NK-92 (cell line): Measurements from ENCODE around the gene MAP4K5.
"Not testable (repeated sequence)": the region's sequence is repeated elsewhere in the genome, so short reads cannot be mapped to it uniquely, and the experiment has no call there.

ENCODE experiments used
- DNase-seq: peaks from one replicate; lab custom pipeline; 2025; ENCODE audit not compliant: unreplicated experiment; lab: John Stamatoyannopoulos, UW

The MAP4K5 gene

DNA sequence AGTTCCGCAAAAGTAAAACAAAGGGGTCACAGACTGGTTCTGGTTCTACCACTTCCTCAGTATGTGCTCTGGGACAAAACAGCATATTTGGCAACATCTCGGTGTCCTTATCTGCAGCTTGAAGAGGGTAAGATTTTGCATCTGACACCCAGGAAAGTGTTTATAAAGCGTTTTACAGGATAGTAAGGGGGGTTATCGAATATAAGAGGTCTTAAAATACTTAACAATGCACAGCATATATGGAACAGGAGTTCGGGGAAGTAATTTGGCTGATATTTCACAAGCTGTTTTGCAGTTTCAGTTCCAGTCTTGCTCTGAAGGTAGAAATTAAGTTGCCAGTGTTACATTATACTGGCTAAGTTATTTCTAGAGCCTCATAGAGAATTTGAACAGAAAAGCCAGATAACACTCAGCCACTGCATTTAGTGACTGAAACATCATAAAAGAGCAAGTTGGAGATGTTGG, 904 bp upstream of the MAP4K5 start:
- no peak for DNase-seq

DNA sequence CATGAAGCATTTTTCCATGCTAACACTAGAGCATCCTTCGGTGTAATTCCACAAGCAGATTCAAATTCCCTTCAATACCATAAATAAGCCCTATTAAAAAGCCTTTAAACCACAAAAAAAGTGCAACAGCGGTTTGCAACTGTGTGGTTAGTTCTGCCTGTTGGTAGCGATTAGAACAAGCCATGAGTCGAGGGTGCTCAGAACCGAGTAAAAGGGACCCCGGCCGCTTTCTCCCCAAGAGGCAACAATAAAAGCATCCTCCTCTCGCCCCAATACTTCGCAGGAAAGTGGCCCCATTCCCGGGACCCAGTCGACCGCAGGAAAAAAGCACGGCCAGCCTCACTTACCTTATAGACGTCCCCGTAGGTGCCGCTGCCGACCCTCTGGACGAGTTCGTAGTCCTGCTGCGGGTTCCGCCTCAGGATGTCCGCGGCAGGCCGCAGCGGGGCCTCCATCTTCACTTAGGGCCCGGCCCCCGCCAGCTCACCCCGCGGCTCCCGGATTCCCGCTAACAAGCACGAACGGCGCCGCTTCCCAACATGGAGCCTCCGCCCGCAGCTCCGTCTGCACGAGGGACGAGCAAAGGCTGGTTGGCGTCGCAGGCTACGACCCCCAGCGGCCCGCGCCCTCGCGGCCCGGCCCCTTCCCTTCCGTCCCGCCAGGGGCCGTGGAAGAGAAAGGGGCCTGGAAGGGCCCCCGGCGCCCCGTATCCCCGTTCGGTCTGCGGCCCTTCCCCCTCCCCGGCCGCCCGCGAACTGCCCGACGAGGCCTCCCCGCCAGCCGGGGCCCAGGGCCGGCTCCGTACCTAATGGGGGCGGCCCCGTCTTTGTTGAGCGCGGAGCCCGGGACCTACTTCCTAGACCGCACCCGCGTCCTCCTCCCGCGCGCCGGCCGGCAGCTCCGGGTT, 521 bp downstream of the MAP4K5 start:
- DNase-seq, result no peak

DNA sequence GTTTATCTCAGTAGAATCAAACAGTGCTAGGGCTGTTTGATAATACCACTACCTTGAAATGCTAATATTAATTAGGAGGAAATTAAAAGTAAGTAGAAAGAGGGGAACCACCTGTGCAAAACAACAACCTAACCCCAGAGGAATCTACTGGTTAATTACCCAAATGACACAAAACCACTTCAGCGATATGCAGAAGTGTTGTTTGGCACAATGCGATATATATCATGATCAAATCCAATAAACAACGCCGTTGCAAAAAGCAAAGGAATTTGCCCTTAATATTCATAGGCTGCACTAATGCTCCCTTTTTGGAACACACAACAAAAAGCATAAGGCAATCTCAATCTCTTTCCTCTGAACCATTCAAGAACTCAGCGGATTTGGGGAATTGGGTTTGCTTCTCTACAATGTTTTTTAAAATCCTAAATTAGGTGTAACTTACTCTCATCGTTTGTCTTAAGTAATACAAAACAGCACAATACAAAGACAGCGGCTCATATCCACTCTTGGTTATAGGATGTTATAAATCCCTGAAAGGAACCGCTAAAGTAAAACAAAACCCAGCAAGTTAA, 1.5 kb downstream of the MAP4K5 start:
- no peak for DNase-seq

DNA sequence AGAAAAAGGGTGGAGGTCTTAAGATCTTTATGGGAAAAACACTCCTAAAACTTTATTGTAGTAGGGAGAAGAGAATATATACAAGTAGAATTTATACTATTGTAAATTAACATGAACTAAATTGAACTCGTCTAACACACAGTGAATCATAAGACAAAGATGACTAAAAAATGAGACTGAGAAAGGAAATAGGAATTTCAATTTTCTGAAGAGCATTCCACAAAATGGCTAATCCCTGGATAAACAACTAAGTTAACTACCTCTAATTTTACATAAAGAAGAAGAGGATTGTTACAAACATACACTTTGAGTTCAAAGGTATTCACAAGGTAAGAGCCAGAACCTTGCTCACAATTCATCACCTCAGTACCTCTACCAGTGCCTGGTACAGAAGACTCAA, 2.0 kb downstream of the MAP4K5 start:
- DNase-seq, result no peak

DNA sequence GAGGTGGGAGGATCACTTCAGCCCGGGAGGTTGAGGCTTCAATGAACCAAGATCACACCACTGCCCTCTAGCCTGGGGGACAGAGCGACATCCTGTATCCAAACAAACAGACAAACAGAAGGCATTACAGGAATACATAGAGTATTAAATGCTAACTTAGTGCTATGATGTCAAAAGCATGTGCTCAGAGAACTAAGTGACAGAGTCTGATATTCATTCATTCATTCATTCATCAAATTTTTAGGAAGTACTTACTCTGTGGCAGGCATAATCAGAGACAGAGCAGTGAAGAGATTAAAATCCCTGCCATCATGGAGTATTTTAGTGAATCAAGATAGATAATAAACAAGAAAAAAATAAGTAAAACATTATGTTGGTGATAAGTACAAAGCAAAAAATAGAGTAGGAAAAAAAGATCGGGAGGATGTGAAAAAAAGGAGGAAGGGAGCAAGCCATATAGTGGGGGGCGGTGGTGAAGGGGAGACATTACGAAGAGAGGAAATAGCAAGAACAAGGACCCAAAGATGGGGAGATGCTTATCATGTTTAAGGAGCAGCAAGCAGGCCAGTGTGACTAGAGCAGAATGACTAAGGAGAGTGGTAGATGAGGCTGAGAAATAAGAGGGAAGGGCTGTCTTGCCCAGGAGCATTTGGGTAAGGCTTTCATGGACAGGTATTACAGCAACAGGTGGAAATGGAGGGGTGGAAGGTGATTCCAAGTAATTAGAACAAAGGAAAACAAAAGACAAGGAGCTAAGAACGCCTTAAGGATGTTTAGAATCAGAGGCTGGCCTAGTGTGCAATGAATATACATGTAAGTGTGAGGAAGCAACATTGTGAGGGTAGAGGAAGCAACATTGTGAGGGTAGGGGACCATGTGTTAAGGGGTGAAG, 2.8 kb downstream of the MAP4K5 start:
- no peak for DNase-seq

DNA sequence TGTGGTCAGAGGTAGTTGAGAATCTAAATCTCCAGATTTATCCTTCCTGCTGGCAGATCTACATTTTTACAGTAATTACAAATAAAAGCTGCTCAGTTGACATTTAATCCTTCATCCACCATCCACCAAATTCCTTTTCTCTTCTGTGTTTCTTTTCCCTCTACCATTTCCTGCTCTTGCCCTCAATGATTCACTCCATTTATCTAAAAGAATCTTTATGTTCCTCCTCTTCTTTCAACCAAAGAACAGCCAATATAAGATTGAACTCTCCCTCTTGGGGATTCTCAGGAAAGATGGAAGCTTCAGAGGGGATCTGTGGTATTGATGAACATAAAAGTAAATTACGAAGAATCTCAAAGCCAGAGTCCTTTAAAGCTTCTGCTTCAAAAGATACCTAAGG, 4.4 kb downstream of the MAP4K5 start:
- DNase-seq, result no peak

DNA sequence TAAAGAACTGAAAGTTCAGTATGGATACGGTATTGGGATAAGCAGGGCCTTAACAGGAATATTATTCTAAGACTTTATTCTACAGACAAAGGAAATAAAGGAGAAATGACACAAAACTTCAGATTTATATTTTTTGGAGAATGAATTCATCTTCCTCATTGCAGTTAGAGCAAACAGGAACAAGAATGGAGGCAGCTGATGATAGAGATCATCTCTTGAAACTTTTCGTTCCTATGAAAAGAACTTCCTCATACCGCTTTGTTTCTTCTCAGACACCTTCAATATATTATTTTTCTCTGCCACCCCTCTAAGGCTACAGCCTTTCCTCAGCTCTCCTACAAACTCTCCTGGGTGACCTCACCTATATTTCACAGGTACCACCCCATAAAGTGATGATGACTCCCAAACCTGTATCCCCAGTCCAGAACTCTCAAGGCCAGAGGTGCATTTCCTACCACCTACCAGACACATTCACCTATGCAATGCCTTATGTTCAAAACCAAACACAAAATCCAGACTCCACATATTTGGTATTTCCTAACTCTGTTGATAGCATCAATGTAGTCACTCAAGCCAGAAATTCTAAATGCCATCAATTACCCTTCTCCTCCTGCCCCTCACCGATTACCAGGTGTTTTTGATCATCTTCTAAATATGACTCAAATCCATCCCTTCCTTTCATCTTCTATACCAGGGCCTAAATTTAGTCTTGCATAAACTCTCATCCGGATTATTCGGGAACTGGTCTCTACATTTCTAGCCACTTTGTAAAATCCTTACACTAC, 7.4 kb downstream of the MAP4K5 start:
- no peak for DNase-seq

DNA sequence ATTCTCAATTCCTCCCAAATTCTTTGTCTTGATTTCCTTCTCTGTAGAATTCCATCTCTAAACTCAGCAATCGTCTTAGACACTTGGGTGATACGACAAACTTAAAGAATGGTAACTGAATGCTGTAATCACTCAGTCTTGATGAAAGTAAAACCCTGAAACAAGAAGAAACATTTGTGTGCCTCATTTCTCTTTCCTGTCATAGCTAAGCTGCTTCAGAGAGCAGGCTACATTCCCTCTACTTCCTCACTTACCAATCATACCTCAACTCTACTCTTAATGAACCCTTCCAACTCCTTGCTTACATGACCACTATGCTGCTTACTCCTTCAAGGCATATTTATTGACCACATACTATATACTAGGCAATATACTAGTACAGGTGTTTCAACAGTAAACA, 8.3 kb downstream of the MAP4K5 start:
- DNase-seq, result no peak

DNA sequence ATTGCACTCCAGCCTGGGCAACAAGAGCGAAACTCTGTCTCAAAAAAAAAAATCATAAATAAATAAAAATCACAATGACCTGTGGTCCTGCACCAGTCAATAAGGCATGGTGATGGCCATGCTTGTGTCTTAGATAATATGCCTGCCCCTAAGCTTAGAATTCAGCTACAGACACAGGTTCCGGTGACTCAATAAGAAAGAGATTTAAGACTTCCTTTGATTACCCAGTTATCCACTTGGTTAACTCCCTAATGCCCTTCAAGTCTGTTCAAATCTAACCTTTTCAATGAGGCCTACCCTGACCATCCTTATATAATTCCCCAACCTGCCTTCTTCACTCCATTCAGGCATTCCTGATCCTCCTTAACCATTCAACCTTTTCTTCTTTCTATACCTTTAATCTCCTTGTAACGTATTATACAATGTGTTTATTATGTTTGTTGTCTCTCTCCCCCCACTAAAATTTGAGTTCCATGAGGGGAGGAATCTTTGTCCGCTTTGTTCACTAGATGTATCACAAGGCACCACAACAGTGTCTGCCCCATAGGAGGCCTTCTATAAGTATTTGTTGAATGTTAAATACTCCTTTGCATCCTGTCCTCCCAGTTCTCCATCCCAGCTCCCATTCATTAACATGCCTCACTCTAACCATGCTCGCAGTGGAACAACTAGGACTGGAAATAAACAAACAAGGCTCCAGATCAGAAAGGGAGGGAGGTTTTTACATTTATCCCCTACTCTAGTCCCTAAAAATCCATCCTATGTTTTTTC, 8.9 kb downstream of the MAP4K5 start:
- DNase-seq, result no peak

DNA sequence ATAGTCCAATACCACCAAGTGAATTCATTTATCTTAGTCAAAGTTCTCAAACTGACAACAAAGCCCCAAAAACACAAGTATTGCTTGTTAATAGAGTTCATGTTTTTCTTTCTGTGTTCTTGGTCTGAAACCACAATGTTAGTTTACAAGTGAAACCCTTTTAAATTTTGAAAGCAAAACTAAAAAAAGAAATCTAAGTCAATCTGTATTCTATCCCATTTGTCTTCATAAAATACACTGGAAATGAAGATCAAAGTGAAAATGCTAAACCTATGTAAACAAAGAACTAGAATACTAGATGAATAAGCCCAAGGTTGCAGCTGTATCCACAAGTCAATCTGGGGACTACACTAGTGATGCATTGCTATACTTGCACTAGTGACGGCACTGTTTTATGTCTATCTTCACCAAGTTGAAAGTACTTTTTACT, 10.4 kb downstream of the MAP4K5 start:
- no peak for DNase-seq

DNA sequence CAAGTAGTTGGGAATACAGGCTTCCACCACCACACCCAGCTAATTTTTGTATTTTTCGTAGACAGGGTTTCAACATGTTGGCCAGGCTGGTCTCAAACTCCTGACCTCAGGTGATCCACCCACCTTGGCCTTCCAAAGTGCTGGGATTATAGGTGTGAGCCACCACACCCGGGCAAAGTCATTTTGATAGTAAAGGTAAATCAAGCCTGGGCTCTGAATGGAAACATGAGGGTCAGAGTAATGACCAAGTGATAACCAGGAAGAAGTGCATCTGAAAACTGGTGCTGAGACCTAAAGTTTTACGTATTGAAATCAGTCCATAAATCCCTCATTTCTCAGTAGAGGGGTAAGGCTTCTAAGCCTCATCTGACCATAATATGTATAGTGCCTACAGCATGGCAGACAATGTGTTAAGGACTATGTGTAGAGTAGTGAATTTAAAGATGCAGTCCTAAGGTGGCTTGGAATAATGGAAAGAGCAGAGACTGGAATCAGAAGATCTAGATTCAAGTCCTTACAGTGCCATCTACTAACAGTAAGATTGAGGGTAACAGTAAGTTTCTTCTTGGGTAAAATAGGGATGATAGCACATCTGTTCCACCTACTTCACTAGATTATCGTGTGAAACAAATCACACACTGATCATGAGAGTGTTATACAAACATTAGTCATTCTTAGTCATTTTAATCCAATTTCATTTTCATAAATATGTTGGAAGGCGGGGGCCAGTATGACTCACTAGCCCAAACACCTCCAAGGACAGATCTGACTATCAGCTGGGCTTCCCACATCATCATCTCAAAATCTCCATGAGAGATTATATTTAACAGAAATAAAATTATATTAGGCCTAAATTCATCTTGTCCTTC, 11.2 kb downstream of the MAP4K5 start:
- DNase-seq, result no peak

DNA sequence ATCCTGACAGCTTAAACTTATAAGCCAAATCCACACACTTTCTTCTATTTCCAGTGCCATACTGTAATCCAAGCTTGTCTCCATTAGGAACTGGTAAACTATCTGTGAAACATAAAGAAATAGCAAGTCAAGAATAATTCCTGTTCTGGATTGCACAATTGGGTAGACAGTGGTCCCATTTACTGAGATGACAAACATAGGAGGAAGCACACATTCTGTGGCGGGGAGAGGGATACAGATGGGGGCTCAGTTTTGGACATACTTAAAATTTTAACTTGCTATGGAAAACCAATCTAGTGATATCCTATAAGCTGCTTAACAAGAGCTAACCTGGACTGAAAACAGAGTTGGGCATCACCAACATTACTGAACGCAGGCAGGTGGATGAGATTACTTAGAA, 16.3 kb downstream of the MAP4K5 start:
- DNase-seq, result no peak

DNA sequence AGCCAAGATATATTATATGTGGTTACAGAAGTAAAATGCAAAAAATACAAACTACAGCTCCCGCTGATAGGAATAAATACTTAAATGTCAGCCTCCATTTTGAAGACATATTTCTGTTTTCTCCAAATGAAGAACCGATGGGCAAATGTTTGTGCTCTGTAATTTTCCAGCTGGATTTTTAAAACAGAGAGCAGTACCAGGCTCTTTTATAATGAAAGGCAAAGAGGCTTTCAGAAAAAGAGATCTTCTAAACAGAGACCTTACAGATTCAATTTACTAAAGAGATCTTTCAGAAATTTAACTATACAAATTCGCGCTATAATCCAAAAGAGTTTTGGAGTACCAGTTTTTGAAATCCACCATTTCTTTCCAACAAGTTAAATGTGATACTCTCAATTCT, 19.9 kb downstream of the MAP4K5 start:
- DNase-seq, result no peak

DNA sequence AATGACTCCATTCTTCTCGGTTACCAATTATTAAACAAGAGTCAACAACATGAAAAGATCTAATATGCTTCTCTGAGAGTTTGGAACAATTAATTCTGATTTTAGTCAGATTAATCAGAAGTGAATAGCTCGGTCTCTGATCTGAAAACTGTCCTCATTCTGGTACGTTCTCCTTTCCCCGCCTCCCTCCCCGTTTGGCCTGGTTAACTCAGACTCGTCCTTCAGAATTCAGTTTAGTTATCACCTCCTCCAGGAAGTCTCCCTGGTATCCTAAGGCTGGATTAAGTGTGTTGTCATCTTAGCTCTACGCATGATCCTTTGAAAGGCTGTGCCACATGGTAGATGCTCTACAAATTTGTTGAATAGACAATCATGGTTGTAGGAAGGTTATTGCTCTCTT, 22.2 kb downstream of the MAP4K5 start:
- no peak for DNase-seq

DNA sequence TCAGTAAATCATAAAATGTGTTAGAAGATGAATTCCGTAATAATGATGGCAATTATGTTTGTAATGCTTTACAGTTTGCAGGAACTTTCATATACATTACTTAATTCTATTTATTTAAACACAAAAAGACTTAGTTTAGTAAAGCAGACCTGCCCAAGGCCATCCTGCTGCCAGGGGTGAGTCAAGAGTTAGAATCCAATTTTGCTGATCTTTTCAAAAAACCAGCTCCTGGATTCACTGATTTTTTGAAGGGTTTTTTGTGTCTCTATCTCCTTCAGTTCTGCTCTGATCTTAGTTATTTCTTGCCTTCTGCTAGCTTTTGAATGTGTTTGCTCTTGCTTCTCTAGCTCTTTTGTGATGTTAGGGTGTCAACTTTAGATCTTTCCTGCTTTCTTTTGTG, 25.3 kb downstream of the MAP4K5 start:
- DNase-seq, result not testable (repeated sequence)

DNA sequence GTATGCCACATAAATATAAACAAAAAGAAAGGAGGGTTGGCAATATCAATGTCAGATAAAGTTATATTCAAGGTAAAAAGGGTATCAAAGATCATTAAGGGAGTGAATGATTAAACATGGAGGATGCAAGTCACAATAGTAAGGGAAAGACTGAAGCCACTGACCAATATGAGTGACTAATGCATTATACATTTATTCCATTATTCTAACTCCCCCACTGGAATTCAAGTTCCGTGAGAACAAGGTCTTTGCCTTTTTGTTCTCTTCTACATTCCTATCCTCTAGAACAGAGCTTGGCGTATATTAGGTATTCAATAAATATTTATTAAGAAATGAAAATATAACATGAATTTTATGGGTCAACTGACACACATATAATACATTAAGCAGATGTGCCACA, 30.7 kb downstream of the MAP4K5 start:
- no peak for DNase-seq

DNA sequence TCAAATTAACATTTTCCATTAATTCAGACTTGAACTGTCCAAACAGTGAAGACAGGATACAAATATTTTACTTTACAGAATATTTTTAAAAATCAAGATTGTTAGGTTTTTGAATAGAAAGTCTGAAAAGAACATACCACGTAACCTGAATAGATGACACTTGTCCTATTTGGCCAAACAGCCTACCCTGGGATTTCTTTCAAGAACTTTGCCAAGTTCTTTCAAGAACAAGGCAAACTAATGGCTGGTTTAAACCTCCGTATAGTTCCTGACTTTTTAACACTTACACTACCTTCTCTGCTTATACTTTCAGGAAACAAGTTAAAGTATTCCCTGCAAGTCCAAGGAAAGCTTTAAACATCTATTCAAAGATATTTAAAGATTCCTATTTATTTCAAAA, 35.0 kb downstream of the MAP4K5 start:
- DNase-seq, result no peak

DNA sequence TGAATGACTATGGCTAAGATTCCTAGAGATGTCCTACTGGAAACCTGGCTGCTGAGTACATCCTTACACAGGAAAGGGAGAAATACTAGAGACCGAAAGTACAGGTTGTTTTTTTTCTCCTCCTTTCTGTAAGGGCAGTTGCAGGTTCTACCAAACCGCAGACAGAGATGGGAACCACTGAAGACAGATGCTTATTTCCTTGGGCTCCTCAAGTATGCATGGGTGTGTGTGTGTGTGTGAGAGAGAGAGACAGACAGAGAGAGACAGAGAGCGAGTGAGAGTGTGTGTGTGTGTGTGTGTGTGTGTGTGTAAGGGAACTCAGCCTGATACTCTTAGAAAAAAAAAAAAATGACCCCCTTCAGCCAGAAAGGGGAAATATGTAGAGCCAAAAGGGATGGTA, 42.5 kb downstream of the MAP4K5 start:
- DNase-seq, result no peak

DNA sequence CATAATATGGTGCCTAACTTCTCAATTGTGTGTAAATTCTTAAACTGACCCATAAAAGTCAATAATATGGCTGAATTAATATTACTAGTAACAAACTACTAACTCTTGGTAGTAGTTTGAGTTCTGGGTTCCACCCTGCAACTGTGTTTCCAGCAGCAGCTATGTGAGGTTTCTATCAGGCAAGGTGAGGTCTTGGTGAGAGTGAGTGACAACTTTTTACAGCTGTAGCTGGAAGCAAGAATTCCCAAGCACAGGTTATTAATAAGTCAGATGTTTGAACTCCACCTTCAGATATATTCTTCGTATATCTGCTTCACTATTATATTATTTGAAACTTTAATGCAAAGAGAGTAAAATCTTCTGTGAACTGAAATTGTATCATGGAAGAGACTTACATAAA, 43.8 kb downstream of the MAP4K5 start:
- DNase-seq, result no peak
